ENCODE data around the gene NR1H2.
"Not testable (repeated sequence)": the region's sequence is repeated elsewhere in the genome, so short reads cannot be mapped to it uniquely, and the experiment has no call there.

Gene NR1H2

DNA sequence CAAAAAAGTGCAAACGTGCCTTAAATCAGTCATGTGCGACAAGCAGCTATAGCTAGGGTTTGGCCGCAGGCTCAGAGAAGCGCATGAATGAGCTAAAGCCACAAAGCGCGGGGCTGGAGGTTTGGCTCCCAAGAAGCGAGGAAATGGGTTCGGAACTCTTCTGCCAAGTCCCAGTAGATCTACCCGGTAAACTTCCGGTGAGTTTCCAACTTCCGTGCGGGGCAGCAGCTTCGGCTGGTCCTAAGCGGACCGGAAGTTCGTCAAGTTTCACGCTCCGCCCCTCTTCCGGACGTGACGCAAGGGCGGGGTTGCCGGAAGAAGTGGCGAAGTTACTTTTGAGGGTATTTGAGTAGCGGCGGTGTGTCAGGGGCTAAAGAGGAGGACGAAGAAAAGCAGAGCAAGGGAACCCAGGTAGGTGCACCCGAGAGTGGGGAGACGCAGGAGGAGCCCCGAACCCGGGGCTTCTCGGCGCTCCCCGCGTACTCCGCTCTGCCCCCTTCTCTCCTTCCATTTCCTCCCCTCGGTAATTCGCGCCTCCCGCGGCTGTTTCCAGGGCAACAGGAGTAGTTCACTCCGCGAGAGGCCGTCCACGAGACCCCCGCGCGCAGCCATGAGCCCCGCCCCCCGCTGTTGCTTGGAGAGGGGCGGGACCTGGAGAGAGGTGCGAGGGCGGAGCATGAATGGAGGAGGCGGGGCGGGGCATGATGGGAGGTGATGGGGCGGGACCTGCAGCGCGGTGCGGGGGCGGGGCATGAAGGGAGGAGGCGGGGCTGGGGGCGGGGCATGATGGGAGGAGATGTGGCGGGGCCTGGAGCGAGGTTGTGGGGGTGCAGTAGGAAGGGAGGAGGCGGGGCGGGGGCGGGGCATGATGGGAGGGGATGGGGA lies at the start of gene NR1H2:
Gene NR1H2, plus strand, starts transcription at position 292 of the 885 bp plus-strand sequence. CDS start 1,149 bp downstream, outside the sequence.
- DNase-seq, result peak; percentile 98

DNA sequence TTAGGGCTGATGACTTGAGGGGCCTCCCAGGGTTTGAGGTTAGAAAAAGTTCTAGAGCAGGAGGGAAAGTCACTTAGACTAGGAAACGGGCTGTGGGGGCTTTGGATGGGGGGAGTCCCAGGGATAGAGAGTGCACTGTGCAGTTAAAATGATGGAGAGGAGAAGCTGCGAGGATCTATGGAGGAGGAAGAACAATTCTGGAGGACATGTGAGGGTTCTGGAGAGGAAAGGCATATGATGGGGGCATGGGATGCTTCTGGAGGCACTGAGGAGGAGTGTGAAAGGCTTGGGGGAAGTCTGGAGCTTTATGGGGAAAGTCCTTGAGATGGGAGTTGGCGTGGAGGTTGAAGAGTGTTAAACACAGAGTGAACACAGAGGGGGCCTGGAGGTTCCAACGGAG lies 49.2 kb upstream of the NR1H2 start:
- no peak for DNase-seq

DNA sequence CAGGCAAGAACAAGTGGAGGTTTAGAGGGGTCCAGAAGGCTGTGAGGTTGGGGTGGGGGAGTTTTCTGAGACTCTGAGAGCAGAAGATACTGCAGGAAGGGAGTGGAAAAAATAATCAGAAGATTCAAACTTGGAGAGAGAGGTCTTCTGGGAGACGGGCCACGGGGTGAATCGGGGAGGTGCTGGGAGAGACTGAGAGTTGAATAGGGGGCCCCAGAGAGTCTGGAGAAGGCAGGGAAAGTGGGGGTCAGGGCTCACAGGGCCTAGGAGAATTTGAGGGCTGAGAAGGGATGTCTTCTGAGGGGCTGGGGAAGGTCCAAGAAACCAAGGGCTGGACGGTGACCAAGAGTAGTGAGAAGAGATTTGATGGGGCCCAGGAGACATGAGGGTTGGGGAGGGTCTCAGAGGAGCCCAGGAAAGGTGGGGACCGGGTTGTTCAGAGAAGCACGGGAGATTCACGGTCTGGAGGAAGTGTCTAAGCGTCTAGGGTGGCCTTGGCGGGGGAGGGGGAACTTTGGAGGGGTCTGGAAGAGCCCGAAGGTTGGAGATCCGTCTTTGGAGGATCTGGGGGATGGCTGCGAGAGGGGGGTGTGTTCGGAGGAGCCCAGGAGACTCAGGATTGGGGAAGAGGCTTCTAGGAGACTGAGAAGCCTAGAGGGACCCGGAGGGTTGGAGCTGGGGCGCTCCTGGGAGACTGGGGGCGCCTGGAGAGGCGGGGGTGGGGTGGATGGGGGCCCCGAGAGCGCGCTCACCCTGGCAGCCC lies 48.6 kb upstream of the NR1H2 start:
- no peak for DNase-seq

- DNase-seq, result no peak
Measured at GRCh38 chr19:50328224-50328872, 47.9 kb upstream of the NR1H2 start.

DNA sequence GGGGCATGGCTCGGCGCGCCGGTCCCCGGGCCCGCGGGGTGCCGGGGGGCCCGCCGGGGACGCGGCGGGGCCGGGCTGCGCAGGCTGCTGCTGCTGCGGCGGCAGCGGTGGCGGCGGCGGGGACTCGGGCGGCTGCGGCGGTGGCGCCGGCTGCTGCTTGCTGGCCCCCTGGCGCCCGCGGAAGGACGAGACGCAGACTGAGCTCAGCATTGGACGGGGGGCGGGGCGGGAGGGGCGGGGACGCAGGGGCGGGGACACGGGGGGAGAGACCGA lies 47.4 kb upstream of the NR1H2 start:
- DNase-seq, result no peak

GRCh38 chr19:50329146-50329925 lies 46.9 kb upstream of the NR1H2 start, which contains the start of gene KCNC3:
KCNC3 (minus strand) TSS chr19:50329377; CDS start chr19:50329082, 295 bp downstream.
- DNase-seq, result no peak

DNA sequence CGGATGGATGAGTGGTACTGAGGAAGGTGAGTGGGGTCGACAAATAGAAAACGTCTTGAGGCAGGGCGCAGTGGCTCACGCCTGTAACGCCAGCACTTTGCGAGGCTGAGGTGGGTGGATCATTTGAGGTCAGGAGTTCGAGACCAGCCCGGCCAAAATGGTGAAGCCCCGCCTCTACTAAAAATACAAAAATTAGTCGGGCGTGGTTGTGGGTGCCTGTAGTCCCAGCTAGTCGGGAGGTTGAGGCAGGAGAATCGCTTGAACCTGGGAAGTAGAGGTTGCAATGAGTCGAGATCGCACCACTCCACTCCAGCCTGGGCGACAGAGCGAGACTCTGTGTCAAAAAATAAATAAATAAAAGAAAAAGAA lies 46.3 kb upstream of the NR1H2 start:
- not testable (repeated sequence) for DNase-seq

- DNase-seq, result no peak
Measured at GRCh38 chr19:50330365-50331078, 45.7 kb upstream of the NR1H2 start.

- no peak for DNase-seq
Measured at GRCh38 chr19:50331221-50331993, 44.9 kb upstream of the NR1H2 start.

DNA sequence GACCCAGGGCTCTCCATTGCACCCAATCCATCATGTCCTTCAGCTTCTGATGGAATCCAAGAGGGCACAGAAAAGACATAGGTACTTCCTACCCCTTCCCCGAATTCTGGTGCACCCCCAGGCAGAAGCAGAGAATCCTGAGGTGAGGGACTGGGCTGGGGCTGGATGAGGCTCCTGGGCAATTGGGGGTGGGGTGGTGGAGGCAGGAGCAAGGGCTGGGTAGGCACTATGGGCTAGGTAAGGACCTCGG lies 44.3 kb upstream of the NR1H2 start:
- DNase-seq, result no peak

DNA sequence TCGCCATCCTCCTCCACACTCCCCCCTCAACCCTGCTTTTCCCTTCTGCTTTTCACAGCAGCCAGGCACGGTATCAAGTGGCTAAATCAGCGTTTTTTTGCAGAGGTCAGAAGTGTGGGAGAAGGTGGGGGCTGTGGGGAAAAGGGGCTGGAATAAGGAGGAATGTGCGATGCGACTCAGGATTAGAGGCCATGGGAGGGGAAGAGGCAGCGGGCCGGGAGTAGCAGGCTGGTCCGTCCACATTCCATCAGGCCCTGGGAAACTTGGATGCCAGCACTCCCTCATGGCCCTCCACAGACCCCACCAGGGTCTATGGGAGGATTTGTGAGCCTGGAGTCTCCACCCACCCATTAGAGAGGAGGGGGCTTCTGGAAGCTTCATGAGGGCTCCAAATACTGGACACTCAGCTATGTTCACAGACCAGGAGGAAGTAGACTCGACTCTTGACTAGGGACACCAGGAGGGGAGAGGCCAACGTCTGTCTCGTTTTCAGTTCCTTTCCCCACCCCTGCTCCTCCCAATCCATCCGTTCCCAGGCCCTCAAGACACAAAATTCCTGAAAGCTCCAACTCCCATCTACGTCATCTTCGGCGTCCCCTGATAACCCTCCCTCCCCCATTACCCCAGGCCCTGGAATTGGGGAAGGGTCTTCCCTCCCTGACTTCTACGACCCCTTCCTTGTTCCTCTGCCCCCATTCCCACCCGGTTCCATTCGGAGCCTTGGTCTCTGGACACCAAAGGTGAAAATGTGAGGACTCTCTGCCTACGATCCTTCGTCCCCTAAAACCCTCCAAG lies 43.8 kb upstream of the NR1H2 start:
- DNase-seq, result no peak

DNA sequence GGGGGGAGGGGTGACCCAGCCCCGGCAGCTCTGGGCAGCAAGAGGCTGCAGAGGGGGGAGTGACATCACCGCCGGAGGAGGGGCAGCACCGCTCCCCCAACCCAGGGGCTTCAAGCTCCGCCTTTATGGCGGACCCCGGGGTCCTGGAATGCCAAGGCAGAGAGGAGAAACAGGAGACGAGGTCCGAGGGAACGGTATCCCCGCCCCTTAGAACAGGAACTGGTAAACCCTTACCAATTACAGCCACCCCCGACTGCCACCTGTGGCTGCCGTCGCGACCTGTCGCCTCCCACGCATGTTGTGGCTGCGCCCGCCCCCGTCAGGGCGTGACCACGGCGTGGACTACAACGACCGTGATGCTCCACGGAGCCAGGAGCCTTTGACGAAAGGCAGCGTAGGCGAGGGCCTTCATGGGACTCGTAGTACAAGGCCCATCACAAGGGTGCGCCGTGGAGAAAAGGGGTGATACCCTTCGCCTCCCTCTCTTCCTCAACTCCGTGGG lies 43.0 kb upstream of the NR1H2 start:
- DNase-seq, result no peak

- no peak for DNase-seq
Measured at GRCh38 chr19:50333737-50334617, 42.3 kb upstream of the NR1H2 start.

- DNase-seq, result no peak
Measured at GRCh38 chr19:50334741-50335421, 41.4 kb upstream of the NR1H2 start.

DNA sequence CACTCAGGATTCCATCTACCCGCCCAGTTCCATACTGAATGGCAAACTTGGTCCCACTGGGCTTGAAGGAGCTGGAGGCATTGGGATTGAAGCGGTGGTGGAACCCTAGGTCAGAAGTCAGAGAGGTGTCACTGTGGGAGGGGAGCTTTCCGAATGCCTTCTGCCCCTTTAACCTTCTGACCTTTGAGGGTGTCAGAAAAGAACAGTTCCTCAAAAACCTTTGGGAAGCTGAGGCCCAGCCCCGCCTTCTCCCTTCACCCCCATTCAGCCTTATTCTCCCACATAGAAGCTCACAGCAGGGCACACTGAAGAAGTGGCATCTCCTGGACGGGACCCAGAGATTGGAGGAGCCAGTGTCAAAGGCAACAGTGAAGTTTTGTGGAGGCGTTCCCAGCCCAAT lies 39.2 kb upstream of the NR1H2 start:
- DNase-seq, result not testable (repeated sequence)

DNA sequence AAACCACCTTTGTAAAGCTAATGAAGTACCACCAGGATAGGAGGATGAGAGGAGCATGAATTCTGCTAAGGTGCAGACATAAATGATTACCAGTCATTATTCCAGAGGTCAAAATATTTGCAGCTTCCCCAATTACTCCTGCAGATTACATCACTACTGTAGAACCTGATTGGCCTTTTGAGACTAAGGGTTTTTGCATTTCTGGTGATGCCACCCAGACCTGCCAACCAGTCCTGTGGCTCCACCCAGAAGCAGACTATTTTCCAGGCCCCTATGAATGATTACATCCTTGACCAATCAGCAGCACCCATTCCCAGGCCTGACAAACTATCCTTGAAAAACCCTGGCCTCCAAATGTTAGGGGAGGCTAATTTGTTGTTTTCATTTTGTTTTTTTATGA lies 35.9 kb upstream of the NR1H2 start:
- no peak for DNase-seq

- DNase-seq, result no peak
Measured at GRCh38 chr19:50341091-50341564, 35.1 kb upstream of the NR1H2 start.

DNA sequence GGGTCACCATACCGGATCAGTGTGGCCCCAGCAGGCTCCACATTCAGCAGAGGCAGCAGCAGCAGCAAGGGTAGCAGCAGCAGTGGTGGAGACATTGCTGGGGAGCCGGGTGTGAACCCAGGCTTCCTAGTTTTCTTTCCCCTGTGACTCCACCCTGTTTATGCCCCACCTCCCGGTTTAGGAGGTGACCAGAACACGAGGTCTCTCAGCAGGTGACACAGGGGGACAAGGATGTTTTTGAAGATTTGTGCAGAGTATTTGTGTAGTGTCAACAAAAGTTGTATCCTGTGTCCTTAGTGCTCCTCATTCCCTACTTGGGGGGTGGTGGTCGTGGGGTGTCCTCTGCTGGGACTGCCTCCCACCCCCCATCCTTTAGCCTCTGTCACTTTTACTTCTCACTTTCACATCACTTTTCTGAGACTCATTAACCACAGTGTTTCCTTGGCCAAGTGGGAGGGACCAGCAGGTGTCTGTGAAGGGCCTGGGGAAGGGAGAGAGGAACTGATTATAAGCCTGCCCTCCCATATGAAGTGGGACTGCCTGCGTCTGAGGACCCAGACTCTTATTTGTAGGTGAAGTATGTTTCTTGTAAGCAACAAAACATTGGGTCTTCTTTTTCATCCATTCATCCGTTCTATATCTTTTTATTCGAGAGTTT lies 31.5 kb upstream of the NR1H2 start:
- DNase-seq, result no peak
